GM23338 (cell line): ENCODE data around the gene ASXL3.

Source experiments
- CREB1 ChIP-seq: fragments of 250-450 bp; sonication (Bioruptor Pico); IDR thresholded peaks from 2 replicates; pipeline ENCODE4 v1.5.0; 2020; ENCODE audit warnings: low read depth, mild to moderate bottlenecking, moderate library complexity
- EZH2 ChIP-seq: fragments of 200-600 bp; sonication (generic); IDR thresholded peaks from one replicate; pipeline ENCODE4 v1.8.0; 2017; ENCODE audit warnings: antibody characterized with exemption, mild to moderate bottlenecking, low read depth; ENCODE audit not compliant: unreplicated experiment
- EZH2phosphoT487 ChIP-seq: fragments of 200-600 bp; sonication (generic); IDR thresholded peaks from one replicate; pipeline ENCODE4 v1.8.1; 2018; ENCODE audit warnings: antibody characterized with exemption; ENCODE audit not compliant: unreplicated experiment
- JUNB ChIP-seq: IDR thresholded peaks from one replicate; pipeline ENCODE4 v1.6.1; 2016; ENCODE audit warnings: antibody characterized with exemption; ENCODE audit not compliant: unreplicated experiment
- NANOG ChIP-seq: IDR thresholded peaks from 2 replicates; pipeline ENCODE4 v1.6.1; 2016; ENCODE audit warnings: antibody characterized with exemption, borderline replicate concordance
- POLR2AphosphoS5 ChIP-seq: IDR thresholded peaks from 2 replicates; pipeline ENCODE4 v1.6.1; 2016; ENCODE audit warnings: antibody characterized with exemption, low read depth
- ZNF114 ChIP-seq: fragments of 250-450 bp; sonication (Bioruptor Pico); IDR thresholded peaks from 2 replicates; pipeline ENCODE4 v1.5.0; 2020; ENCODE audit warnings: mild to moderate bottlenecking, moderate library complexity
- ZNF331 ChIP-seq: fragments of 250-450 bp; sonication (Bioruptor Pico); IDR thresholded peaks from 2 replicates; pipeline ENCODE4 v1.5.0; 2020; ENCODE audit warnings: low read depth, mild to moderate bottlenecking, moderate library complexity
- TF ChIP-seq, protein P1 (sequence below), 2 experiments: fragments of 200-600 bp in 1 of 2; sonication (generic) in 1 of 2; conservative IDR thresholded peaks; 2 replicates each; pipeline versions ENCODE4 v1.5.1 to v1.6.1; 2016 to 2017; ENCODE audit warnings: antibody characterized with exemption in 2 of 2, low read depth in 2 of 2, mild to moderate bottlenecking in 2 of 2, moderate library complexity in 1 of 2
- TF ChIP-seq, protein P2 (sequence below): IDR thresholded peaks from one replicate; pipeline ENCODE4 v1.6.1; 2018; ENCODE audit warnings: antibody characterized with exemption; ENCODE audit not compliant: unreplicated experiment
- TF ChIP-seq, protein P3 (sequence below): IDR thresholded peaks from 2 replicates; pipeline ENCODE4 v1.6.1; 2016; ENCODE audit warnings: antibody characterized with exemption
- TF ChIP-seq, protein P4 (sequence below): fragments of 250-450 bp; sonication (Bioruptor Pico); IDR thresholded peaks from 2 replicates; pipeline ENCODE4 v1.5.0; 2020; ENCODE audit warnings: mild to moderate bottlenecking, moderate library complexity

DNA sequence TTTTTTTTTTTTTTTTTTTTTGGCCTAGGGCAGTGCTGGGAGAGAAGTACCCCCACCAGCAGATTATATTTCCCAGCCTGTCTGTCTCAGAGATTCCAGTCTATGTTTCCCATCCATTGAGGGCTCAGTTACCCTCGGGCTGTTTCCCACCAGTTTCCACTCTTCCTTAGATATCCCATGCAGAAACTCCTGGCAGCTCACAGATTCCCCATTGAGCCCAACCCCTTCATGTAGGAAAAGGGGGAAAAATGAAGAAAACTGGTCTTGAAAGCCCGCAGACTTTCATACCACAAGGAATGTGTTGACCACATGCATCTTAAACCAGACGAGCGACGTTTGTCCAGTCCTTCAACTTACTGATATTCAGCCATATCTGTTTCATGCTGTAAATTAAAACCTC lies 15.2 kb downstream of the ASXL3 start:
- TF ChIP-seq JUNB (no peak), POLR2AphosphoS5 (no peak), EZH2 (no peak), EZH2phosphoT487 (no peak), ZNF114 (CRISPR knock-in tag) (no peak), NANOG (no peak), ZNF331 (no peak), CREB1 (no peak)
- TF ChIP-seq, protein P1, sequence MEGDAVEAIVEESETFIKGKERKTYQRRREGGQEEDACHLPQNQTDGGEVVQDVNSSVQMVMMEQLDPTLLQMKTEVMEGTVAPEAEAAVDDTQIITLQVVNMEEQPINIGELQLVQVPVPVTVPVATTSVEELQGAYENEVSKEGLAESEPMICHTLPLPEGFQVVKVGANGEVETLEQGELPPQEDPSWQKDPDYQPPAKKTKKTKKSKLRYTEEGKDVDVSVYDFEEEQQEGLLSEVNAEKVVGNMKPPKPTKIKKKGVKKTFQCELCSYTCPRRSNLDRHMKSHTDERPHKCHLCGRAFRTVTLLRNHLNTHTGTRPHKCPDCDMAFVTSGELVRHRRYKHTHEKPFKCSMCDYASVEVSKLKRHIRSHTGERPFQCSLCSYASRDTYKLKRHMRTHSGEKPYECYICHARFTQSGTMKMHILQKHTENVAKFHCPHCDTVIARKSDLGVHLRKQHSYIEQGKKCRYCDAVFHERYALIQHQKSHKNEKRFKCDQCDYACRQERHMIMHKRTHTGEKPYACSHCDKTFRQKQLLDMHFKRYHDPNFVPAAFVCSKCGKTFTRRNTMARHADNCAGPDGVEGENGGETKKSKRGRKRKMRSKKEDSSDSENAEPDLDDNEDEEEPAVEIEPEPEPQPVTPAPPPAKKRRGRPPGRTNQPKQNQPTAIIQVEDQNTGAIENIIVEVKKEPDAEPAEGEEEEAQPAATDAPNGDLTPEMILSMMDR (conservative IDR thresholded peaks at IDR 0.05; ENCODE audit: low read depth in 2 of 2): no peak
- TF ChIP-seq, protein P2, sequence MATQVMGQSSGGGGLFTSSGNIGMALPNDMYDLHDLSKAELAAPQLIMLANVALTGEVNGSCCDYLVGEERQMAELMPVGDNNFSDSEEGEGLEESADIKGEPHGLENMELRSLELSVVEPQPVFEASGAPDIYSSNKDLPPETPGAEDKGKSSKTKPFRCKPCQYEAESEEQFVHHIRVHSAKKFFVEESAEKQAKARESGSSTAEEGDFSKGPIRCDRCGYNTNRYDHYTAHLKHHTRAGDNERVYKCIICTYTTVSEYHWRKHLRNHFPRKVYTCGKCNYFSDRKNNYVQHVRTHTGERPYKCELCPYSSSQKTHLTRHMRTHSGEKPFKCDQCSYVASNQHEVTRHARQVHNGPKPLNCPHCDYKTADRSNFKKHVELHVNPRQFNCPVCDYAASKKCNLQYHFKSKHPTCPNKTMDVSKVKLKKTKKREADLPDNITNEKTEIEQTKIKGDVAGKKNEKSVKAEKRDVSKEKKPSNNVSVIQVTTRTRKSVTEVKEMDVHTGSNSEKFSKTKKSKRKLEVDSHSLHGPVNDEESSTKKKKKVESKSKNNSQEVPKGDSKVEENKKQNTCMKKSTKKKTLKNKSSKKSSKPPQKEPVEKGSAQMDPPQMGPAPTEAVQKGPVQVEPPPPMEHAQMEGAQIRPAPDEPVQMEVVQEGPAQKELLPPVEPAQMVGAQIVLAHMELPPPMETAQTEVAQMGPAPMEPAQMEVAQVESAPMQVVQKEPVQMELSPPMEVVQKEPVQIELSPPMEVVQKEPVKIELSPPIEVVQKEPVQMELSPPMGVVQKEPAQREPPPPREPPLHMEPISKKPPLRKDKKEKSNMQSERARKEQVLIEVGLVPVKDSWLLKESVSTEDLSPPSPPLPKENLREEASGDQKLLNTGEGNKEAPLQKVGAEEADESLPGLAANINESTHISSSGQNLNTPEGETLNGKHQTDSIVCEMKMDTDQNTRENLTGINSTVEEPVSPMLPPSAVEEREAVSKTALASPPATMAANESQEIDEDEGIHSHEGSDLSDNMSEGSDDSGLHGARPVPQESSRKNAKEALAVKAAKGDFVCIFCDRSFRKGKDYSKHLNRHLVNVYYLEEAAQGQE: no peak
- TF ChIP-seq, protein P3, sequence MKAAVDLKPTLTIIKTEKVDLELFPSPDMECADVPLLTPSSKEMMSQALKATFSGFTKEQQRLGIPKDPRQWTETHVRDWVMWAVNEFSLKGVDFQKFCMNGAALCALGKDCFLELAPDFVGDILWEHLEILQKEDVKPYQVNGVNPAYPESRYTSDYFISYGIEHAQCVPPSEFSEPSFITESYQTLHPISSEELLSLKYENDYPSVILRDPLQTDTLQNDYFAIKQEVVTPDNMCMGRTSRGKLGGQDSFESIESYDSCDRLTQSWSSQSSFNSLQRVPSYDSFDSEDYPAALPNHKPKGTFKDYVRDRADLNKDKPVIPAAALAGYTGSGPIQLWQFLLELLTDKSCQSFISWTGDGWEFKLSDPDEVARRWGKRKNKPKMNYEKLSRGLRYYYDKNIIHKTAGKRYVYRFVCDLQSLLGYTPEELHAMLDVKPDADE: no peak
- TF ChIP-seq, protein P4, sequence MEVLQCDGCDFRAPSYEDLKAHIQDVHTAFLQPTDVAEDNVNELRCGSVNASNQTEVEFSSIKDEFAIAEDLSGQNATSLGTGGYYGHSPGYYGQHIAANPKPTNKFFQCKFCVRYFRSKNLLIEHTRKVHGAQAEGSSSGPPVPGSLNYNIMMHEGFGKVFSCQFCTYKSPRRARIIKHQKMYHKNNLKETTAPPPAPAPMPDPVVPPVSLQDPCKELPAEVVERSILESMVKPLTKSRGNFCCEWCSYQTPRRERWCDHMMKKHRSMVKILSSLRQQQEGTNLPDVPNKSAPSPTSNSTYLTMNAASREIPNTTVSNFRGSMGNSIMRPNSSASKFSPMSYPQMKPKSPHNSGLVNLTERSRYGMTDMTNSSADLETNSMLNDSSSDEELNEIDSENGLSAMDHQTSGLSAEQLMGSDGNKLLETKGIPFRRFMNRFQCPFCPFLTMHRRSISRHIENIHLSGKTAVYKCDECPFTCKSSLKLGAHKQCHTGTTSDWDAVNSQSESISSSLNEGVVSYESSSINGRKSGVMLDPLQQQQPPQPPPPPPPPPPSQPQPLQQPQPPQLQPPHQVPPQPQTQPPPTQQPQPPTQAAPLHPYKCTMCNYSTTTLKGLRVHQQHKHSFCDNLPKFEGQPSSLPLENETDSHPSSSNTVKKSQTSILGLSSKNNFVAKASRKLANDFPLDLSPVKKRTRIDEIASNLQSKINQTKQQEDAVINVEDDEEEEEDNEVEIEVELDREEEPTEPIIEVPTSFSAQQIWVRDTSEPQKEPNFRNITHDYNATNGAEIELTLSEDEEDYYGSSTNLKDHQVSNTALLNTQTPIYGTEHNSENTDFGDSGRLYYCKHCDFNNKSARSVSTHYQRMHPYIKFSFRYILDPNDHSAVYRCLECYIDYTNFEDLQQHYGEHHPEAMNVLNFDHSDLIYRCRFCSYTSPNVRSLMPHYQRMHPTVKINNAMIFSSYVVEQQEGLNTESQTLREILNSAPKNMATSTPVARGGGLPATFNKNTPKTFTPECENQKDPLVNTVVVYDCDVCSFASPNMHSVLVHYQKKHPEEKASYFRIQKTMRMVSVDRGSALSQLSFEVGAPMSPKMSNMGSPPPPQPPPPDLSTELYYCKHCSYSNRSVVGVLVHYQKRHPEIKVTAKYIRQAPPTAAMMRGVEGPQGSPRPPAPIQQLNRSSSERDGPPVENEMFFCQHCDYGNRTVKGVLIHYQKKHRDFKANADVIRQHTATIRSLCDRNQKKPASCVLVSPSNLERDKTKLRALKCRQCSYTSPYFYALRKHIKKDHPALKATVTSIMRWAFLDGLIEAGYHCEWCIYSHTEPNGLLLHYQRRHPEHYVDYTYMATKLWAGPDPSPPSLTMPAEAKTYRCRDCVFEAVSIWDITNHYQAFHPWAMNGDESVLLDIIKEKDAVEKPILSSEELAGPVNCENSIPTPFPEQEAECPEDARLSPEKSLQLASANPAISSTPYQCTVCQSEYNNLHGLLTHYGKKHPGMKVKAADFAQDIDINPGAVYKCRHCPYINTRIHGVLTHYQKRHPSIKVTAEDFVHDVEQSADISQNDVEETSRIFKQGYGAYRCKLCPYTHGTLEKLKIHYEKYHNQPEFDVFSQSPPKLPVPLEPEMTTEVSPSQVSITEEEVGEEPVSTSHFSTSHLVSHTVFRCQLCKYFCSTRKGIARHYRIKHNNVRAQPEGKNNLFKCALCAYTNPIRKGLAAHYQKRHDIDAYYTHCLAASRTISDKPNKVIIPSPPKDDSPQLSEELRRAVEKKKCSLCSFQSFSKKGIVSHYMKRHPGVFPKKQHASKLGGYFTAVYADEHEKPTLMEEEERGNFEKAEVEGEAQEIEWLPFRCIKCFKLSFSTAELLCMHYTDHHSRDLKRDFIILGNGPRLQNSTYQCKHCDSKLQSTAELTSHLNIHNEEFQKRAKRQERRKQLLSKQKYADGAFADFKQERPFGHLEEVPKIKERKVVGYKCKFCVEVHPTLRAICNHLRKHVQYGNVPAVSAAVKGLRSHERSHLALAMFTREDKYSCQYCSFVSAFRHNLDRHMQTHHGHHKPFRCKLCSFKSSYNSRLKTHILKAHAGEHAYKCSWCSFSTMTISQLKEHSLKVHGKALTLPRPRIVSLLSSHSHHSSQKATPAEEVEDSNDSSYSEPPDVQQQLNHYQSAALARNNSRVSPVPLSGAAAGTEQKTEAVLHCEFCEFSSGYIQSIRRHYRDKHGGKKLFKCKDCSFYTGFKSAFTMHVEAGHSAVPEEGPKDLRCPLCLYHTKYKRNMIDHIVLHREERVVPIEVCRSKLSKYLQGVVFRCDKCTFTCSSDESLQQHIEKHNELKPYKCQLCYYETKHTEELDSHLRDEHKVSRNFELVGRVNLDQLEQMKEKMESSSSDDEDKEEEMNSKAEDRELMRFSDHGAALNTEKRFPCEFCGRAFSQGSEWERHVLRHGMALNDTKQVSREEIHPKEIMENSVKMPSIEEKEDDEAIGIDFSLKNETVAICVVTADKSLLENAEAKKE (CRISPR knock-in tag): no peak
